GM18861 (cell line): ENCODE results near the gene RAB41.
A peak's percentile ranks its signal among the peaks of the same experiment; 100 is the strongest.
"Not testable (repeated sequence)": the region's sequence is repeated elsewhere in the genome, so short reads cannot be mapped to it uniquely, and the experiment has no call there.

ENCODE experiments used
- ATAC-seq: cut with Tn5 transposase; IDR thresholded peaks from one replicate; pipeline ENCODE4 v1.9.1; 2021; ENCODE audit not compliant: unreplicated experiment

The RAB41 gene

GRCh38 chrX:70289793-70290770 is 8.1 kb downstream of the RAB41 start, which contains the start of the genes KIF4A and PDZD11:
Gene KIF4A, plus strand, starts transcription at chrX:70290104. Its CDS starts 355 bp downstream, at chrX:70290459.
Gene PDZD11, minus strand, starts transcription at chrX:70289927. Its CDS starts 586 bp downstream, at chrX:70289341.
- ATAC-seq = peak; percentile 92

GRCh38 chrX:70292788-70293187 is 10.8 kb downstream of the RAB41 start:
- ATAC-seq = no peak

DNA sequence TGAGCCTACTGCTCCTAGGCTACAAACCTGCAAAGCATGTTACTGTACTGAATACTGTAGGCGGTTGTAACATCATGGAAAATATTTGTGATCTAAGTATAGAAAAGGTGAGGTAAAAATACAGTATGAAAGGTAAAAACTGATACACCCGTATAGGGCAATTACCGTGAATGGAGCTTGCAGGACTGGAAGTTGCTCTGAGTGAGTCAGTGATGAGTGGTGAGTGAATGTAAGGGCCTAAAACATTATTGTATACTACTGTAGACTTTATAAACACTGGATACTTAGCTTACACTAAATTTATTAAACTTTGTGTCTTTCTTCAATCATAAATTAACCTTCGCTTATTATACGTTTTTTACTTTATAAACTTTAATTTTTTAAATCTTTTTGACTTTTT is 11.6 kb downstream of the RAB41 start:
- no peak for ATAC-seq

DNA sequence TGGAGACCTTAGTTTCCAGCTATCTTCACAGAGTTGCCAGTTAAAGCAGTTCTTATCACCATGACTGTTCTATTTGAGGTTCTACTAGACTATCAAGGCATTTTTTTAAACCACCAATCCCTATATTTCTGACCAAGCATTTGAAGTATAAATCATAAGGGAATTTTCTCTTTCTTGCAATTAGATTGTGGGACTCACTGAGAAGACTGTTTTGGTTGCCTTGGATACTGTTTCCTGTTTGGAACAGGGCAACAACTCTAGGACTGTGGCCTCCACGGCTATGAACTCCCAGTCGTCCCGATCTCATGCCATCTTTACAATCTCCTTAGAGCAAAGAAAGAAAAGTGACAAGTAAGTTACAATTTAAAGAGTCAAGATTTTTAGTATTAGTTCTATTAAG is 19.7 kb downstream of the RAB41 start:
- ATAC-seq = no peak

DNA sequence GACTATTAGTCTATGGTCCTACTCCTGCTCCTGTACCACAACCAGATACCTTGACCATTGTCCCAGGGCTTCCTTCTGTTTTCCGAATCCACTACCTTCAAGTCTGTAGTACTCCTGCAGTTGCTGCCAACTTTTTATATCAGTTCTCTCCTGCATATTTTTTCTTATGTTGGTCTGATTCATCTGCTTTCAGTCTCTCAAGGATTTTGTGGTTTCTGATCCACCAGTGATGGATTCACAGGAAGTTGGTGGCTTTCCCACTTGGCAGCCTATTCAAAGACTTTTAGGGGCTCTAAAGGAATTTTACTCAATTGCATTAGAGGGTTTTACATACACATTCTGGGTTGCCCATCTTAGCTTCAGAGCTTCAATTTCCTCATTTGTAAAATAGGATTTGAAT is 31.5 kb downstream of the RAB41 start:
- no peak for ATAC-seq

GRCh38 chrX:70322784-70323183 is 40.8 kb downstream of the RAB41 start:
- ATAC-seq = no peak

- not testable (repeated sequence) for ATAC-seq
Observed at GRCh38 chrX:70323628-70324027, 41.7 kb downstream of the RAB41 start.

- no peak for ATAC-seq
Observed at GRCh38 chrX:70324326-70324725, 42.4 kb downstream of the RAB41 start.

- no peak for ATAC-seq
Observed at GRCh38 chrX:70331161-70331560, 49.2 kb downstream of the RAB41 start.

DNA sequence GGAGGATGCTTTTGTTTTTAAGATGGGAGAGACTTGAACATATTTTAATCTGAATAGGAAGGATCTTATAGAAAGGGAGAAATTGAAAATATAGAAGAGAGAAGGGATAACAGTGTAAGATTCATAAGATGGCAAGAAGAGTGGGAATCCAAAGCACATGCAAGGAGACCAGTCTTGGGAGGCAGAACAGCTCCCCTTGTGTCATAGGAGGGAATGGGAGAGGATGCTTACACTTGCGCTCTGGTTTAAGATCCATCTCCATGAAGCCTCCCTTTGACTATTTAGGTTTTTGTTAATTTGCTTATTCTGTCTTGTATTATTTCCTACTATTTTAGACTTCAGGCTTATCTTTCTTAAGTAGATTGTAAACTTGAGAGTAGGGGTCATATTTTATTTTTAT is 50.6 kb downstream of the RAB41 start:
- no peak for ATAC-seq
